Muscle layer of colon (tissue), 2 donors: ENCODE measurements around the gene PCDHGB1.
"Not testable (repeated sequence)": the region's sequence is repeated elsewhere in the genome, so short reads cannot be mapped to it uniquely, and the experiment has no call there.

Experiments used
- H3K27ac ChIP-seq: one replicate; pipeline ENCODE4 v1.7.0; 2013; ENCODE audit warnings: low read depth, mild to moderate bottlenecking, low read length, moderate library complexity
- H3K27me3 ChIP-seq, 2 donors: one replicate each; pipeline ENCODE4 v1.7.0; 2013; ENCODE audit warnings: low read length in 2 of 2, mild to moderate bottlenecking in 2 of 2; ENCODE audit not compliant: insufficient read depth in 2 of 2, control insufficient read depth in 1 of 2
- H3K36me3 ChIP-seq: one replicate; pipeline ENCODE4 v1.7.0; 2013; ENCODE audit warnings: mild to moderate bottlenecking, low read length; ENCODE audit not compliant: insufficient read depth
- H3K4me1 ChIP-seq: one replicate; pipeline ENCODE4 v1.7.0; 2013; ENCODE audit warnings: mild to moderate bottlenecking, low read length; ENCODE audit not compliant: insufficient read depth
- H3K4me3 ChIP-seq, 2 donors: one replicate each; pipeline ENCODE4 v1.7.0; 2013; ENCODE audit warnings: low read length in 2 of 2, low read depth in 1 of 2, mild to moderate bottlenecking in 1 of 2, moderate library complexity in 1 of 2
- H3K9ac ChIP-seq: one replicate; pipeline ENCODE4 v1.7.0; 2013; ENCODE audit warnings: low read length
- H3K9me3 ChIP-seq: one replicate; pipeline ENCODE4 v1.7.0; 2013; ENCODE audit warnings: mild to moderate bottlenecking, low read length
- donor health status: abdominal sarcoma.
- donor health status: Adenocarcinoma of cecum.

Gene PCDHGB1

GRCh38 chr5:141389153-141390042 is 39.5 kb downstream of the PCDHGB1 start:
- Histone ChIP-seq H3K4me3 (peak overlapping the region in 1 of 2 donors; percentile 33), H3K27me3 (no peaks in the 10 kb centered on the region), H3K4me1 (no peaks in the 10 kb centered on the region)

GRCh38 chr5:141392429-141393198 is 42.7 kb downstream of the PCDHGB1 start, which contains the start of gene PCDHGA8:
TSS of gene PCDHGA8 (plus strand) at chr5:141392633. CDS start at chr5:141392814, 181 bp downstream.
- H3K36me3 ChIP-seq = no peaks in the 10 kb centered on the region
- H3K4me1 ChIP-seq = no peaks in the 10 kb centered on the region
- no peak within 1 kb of the TSS for H3K9ac ChIP-seq
- H3K4me3 ChIP-seq = peak within 1 kb of the TSS; percentile 4 to 10
- no peak within 1 kb of the TSS for H3K27ac ChIP-seq
- H3K9me3 ChIP-seq = peaks cover 70% of the 10 kb centered on the region
- H3K27me3 ChIP-seq = no peaks in the 10 kb centered on the region

More at GRCh38 chr5:141389153-141390042, 39.5 kb downstream of the PCDHGB1 start:
- Histone ChIP-seq H3K36me3 (no peaks in the 10 kb centered on the region), H3K9ac (no peak overlapping the region), H3K9me3 (peaks cover 79% of the 10 kb centered on the region), H3K27ac (no peak overlapping the region)

- no peaks in the 10 kb centered on the region for H3K36me3 ChIP-seq
- H3K27me3 ChIP-seq = no peaks in the 10 kb centered on the region
- H3K9ac ChIP-seq = no peak overlapping the region
- no peaks in the 10 kb centered on the region for H3K4me1 ChIP-seq
- peaks cover 69% of the 10 kb centered on the region for H3K9me3 ChIP-seq
- no peak overlapping the region for H3K4me3 ChIP-seq
- no peak overlapping the region for H3K27ac ChIP-seq
Observed at GRCh38 chr5:141393267-141393666, 43.4 kb downstream of the PCDHGB1 start.

GRCh38 chr5:141394401-141395187 is 44.7 kb downstream of the PCDHGB1 start:
- not testable (repeated sequence) for H3K27ac ChIP-seq, H3K9ac ChIP-seq, H3K4me3 ChIP-seq, H3K27me3 ChIP-seq, H3K36me3 ChIP-seq, H3K4me1 ChIP-seq
- peaks cover 71% of the 10 kb centered on the region for H3K9me3 ChIP-seq

GRCh38 chr5:141397756-141398551 is 48.1 kb downstream of the PCDHGB1 start, which contains the start of gene PCDHGB5:
TSS of gene PCDHGB5 (plus strand) at chr5:141397947. CDS start at chr5:141398128, 181 bp downstream.
- not testable (repeated sequence) for H3K27me3 ChIP-seq, H3K9ac ChIP-seq, H3K36me3 ChIP-seq, H3K27ac ChIP-seq, H3K4me1 ChIP-seq
- Histone ChIP-seq H3K4me3 (peak within 1 kb of the TSS; percentile 20 to 22), H3K9me3 (peaks cover 71% of the 10 kb centered on the region)

GRCh38 chr5:141398608-141399007 is 48.7 kb downstream of the PCDHGB1 start:
- Histone ChIP-seq H3K36me3 (no peaks in the 10 kb centered on the region), H3K9me3 (peaks cover 71% of the 10 kb centered on the region), H3K27me3 (no peaks in the 10 kb centered on the region), H3K4me1 (no peaks in the 10 kb centered on the region), H3K27ac (no peak overlapping the region), H3K4me3 (peak overlapping the region in 1 of 2 donors; percentile 22), H3K9ac (no peak overlapping the region)

- peaks cover 70% of the 10 kb centered on the region for H3K9me3 ChIP-seq
- H3K27ac ChIP-seq = no peak overlapping the region
- peak overlapping the region; percentile 11 to 22 for H3K4me3 ChIP-seq
- no peaks in the 10 kb centered on the region for H3K27me3 ChIP-seq
- no peaks in the 10 kb centered on the region for H3K4me1 ChIP-seq
- H3K9ac ChIP-seq = no peak overlapping the region
- no peaks in the 10 kb centered on the region for H3K36me3 ChIP-seq
Observed at GRCh38 chr5:141399555-141400258, 49.8 kb downstream of the PCDHGB1 start.
